GM13976 (cell line): Measurements from ENCODE around the gene NCOA3.

Experiments
- DNase-seq: peaks from one replicate; pipeline ENCODE4 v3.0.0; 2012; ENCODE audit warnings: low spot score
- CTCF ChIP-seq: IDR thresholded peaks from 2 replicates; pipeline ENCODE4 v1.5.1; 2012; ENCODE audit warnings: borderline replicate concordance, mild to moderate bottlenecking; ENCODE audit not compliant: insufficient read depth; ENCODE audit errors: extremely low read depth, missing control alignments, control extremely low read depth
- in situ Hi-C: fragments of 300-500 bp; cut with MboI; formaldehyde crosslinking; loops from one replicate; pipeline ENCODE4 v1.12.0; 2022; ENCODE audit warnings: low sequenced_read_pairs, mixed read lengths, inconsistent platforms; ENCODE audit not compliant: unreplicated experiment

The NCOA3 gene

DNA sequence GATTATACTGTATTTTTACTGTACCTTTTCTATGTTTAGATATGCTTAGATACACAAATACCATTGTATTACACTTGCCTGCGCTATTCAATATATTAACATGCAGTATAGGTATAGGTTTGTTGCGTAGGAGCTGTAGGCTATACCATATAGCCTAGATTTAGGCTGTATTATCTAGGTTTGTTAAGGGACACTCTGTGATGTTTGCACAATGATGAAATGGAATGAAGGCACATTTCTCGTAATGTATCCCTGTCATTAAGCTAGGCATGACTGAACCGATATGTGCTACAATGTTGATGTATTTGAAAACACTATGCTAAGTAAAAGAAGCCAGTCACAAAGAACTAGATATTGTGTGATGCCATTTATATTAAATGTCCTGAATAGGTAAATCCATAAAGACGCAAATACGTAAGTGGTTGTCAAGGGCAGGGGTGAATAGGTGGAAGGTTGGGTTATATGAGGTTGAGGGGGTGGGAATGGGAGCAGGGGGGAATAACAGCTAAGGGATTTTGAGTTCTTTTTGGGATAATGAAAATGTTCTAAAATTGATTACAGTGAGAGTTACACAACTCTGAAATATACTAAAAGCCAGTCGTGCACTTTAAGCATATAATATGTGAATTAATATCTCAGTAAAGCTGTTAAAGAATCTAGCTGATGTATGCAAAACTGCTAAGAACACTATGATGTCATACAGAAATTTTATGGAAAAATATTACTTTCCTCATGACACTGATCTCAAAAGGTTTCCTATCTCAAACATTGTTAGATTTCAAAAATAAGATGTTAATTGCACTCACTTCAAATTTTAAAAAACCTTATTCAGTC lies 97.4 kb downstream of the NCOA3 start:
- DNase-seq: no peak
- no peak for TF ChIP-seq CTCF
- in situ Hi-C loops: no loop called here

- in situ Hi-C loops: loop anchor here (25.0 kb wide), 1 partner anchor 189 kb away; no protein-coding TSS in a partner anchor
- DNase-seq: no peak
- no peak for TF ChIP-seq CTCF
Measured at GRCh38 chr20:47600967-47601547, 99.4 kb downstream of the NCOA3 start.

- in situ Hi-C loops: loop anchor here (25.0 kb wide), 1 partner anchor 191 kb away; no protein-coding TSS in a partner anchor
- no peak for TF ChIP-seq CTCF
- no peak for DNase-seq
Measured at GRCh38 chr20:47603260-47603659, 101.6 kb downstream of the NCOA3 start.

DNA sequence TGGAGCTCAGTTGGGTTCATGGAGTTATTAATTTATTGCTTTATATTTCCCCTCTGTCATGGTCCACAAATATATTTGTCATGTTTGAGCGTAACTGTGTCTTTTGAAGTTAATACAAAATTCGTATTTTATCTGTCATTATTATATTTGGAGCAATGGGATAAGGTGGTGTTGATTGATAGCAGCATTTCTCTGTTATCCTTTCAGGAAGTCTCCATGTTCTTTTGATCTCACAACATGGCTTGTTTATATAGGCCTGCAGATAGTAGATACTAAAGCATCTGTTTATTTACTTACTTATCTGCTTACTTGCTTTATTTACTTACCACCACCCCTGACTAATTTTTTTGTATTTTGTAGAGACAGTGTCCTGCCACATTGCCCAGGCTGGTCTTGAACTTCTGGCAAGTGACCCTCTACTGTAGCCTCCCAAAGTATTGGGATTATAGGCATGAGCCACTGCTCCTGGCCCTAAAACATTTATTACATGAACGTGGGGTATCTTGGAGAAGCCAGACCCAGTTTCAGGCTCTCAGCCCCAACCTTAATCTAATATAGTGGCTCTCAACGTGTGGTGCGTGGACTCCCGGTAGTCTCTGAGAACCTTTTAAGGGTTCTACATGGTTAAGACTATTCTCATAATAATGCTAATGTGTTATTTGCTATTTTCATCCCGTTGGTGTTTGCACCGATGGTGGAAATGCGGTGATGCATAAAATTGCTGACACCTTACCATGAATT lies 104.2 kb downstream of the NCOA3 start:
- TF ChIP-seq CTCF: no peak
- no peak for DNase-seq
- in situ Hi-C loops: loop anchor here (25.0 kb wide), 1 partner anchor 194 kb away; no protein-coding TSS in a partner anchor

- DNase-seq: no peak
- in situ Hi-C loops: loop anchor here (25.0 kb wide), 1 partner anchor 194 kb away; no protein-coding TSS in a partner anchor
- no peak for TF ChIP-seq CTCF
Measured at GRCh38 chr20:47606414-47606982, 104.8 kb downstream of the NCOA3 start.

- in situ Hi-C loops: loop anchor here (25.0 kb wide), 1 partner anchor 195 kb away; no protein-coding TSS in a partner anchor
- DNase-seq: no peak
- TF ChIP-seq CTCF: no peak
Measured at GRCh38 chr20:47606983-47607613, 105.4 kb downstream of the NCOA3 start.
